IMR-90 (cell line): Measurements from ENCODE around the gene MMP8.

Experiments
- BHLHE40 ChIP-seq: fragments of 150-350 bp; IDR thresholded peaks from 2 replicates; pipeline ENCODE4 v1.6.1; 2016; ENCODE audit warnings: mild to moderate bottlenecking, low read depth, low read length
- CEBPB ChIP-seq: IDR thresholded peaks from 2 replicates; pipeline ENCODE4 v1.6.1; 2012; ENCODE audit warnings: low read depth, low read length, improper control_type of control experiment
- CHD1 ChIP-seq: IDR thresholded peaks from 2 replicates; pipeline ENCODE4 v1.6.1; 2012; ENCODE audit warnings: low read depth, low read length, improper control_type of control experiment
- MAFK ChIP-seq: IDR thresholded peaks from 2 replicates; pipeline ENCODE4 v1.6.1; 2012; ENCODE audit warnings: low read depth, low read length, improper control_type of control experiment
- MAZ ChIP-seq: IDR thresholded peaks from 2 replicates; pipeline ENCODE4 v1.6.1; 2012; ENCODE audit warnings: low read depth, mild to moderate bottlenecking, low read length, improper control_type of control experiment, moderate library complexity, borderline replicate concordance
- MXI1 ChIP-seq: IDR thresholded peaks from 2 replicates; pipeline ENCODE4 v1.6.1; 2012; ENCODE audit warnings: low read depth, mild to moderate bottlenecking, low read length, moderate library complexity, borderline replicate concordance
- NFE2L2 ChIP-seq: fragments of 150-350 bp; IDR thresholded peaks from 2 replicates; pipeline ENCODE4 v1.6.1; 2016; ENCODE audit warnings: low read depth, mild to moderate bottlenecking, low read length
- POLR2A ChIP-seq: IDR thresholded peaks from 2 replicates; pipeline ENCODE4 v1.6.1; 2012; ENCODE audit warnings: mild to moderate bottlenecking, low read depth, low read length
- RAD21 ChIP-seq: IDR thresholded peaks from 2 replicates; pipeline ENCODE4 v1.6.1; 2012; ENCODE audit warnings: low read length, improper control_type of control experiment
- RCOR1 ChIP-seq: IDR thresholded peaks from 2 replicates; pipeline ENCODE4 v1.6.1; 2012; ENCODE audit warnings: mild to moderate bottlenecking, low read length, improper control_type of control experiment; ENCODE audit not compliant: insufficient replicate concordance
- RFX5 ChIP-seq: IDR thresholded peaks from 2 replicates; pipeline ENCODE4 v1.8.0; 2012; ENCODE audit warnings: low read depth, mild to moderate bottlenecking, low read length, moderate library complexity
- SMC3 ChIP-seq: fragments of 150-350 bp; IDR thresholded peaks from 2 replicates; pipeline ENCODE4 v1.6.1; 2016; ENCODE audit warnings: low read depth, mild to moderate bottlenecking, antibody characterized with exemption, low read length, moderate library complexity
- TF ChIP-seq, protein P1 (sequence below): conservative IDR thresholded peaks from 2 replicates; pipeline ENCODE4 v1.5.1; 2012; ENCODE audit warnings: mild to moderate bottlenecking, low read depth, low read length, improper control_type of control experiment
- TF ChIP-seq, protein P2 (sequence below): fragments of 150-350 bp; IDR thresholded peaks from 2 replicates; pipeline ENCODE4 v1.6.1; 2017; ENCODE audit warnings: mild to moderate bottlenecking, antibody characterized with exemption, low read length, low read depth

DNA sequence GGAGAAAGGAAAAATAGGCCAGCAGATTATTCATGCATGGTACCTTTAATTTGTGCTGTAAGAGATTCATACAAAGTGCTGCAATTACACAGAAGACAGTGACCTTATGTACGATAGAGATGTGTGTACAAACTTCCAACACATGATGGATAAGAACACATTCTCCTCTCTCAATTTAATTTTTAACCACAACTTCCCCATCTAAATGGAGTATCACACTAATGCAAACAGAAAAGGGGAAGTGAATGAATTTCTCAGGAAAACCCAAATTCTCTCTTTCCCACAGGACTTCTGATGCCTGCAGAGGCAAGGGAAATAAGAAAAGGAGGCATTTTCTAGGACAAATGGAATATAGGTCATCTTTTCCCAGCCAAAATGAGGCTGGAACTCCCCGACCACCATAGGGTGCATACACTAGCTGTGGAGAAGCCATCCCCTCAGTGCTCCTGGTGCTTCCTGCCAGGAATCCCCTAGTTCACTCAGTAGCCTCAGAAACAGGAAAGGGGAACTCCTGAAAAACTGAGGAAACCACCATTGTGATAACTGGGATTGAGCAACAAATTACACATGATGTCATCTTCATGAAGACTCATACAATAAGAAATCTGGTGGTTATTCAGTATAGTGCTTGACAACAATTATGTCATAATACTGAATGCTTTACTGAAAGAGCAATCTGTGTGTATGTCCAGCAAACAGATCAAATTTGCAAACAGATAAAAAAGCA, 33.2 kb upstream of the MMP8 start:
- TF ChIP-seq, protein P1, sequence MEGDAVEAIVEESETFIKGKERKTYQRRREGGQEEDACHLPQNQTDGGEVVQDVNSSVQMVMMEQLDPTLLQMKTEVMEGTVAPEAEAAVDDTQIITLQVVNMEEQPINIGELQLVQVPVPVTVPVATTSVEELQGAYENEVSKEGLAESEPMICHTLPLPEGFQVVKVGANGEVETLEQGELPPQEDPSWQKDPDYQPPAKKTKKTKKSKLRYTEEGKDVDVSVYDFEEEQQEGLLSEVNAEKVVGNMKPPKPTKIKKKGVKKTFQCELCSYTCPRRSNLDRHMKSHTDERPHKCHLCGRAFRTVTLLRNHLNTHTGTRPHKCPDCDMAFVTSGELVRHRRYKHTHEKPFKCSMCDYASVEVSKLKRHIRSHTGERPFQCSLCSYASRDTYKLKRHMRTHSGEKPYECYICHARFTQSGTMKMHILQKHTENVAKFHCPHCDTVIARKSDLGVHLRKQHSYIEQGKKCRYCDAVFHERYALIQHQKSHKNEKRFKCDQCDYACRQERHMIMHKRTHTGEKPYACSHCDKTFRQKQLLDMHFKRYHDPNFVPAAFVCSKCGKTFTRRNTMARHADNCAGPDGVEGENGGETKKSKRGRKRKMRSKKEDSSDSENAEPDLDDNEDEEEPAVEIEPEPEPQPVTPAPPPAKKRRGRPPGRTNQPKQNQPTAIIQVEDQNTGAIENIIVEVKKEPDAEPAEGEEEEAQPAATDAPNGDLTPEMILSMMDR = no peak
- TF ChIP-seq SMC3 (no peak), POLR2A (no peak), BHLHE40 (no peak), CEBPB (peak; percentile 96), RAD21 (no peak), MXI1 (no peak), RFX5 (no peak; the same call in 1 of the 2 replicates), RCOR1 (no peak), MAFK (no peak), NFE2L2 (no peak), MAZ (no peak), CHD1 (no peak)
- TF ChIP-seq, protein P2, sequence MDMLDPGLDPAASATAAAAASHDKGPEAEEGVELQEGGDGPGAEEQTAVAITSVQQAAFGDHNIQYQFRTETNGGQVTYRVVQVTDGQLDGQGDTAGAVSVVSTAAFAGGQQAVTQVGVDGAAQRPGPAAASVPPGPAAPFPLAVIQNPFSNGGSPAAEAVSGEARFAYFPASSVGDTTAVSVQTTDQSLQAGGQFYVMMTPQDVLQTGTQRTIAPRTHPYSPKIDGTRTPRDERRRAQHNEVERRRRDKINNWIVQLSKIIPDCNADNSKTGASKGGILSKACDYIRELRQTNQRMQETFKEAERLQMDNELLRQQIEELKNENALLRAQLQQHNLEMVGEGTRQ = no peak
